ENCODE results near the gene PCDHGB4. TPM values are rescaled to one million over a fixed set of nuclear protein-coding genes. Genes with fewer than 3 reads are reported as not detected.
"Not testable (repeated sequence)": the region's sequence is repeated elsewhere in the genome, so short reads cannot be mapped to it uniquely, and the experiment has no call there.

The PCDHGB4 gene
- polyA plus RNA-seq, 4 donors: 4.3 to 6.6 (median 6.0) TPM

- DNase-seq (ENCODE audit: low read depth in 4 of 4, low spot score in 3 of 4): no peak
These were observed 35.3 kb downstream of the PCDHGB4 start for GRCh38 chr5:141422742-141423291.

GRCh38 chr5:141427783-141428426, 40.4 kb downstream of the PCDHGB4 start:
- DNase-seq (ENCODE audit: low read depth in 4 of 4, low spot score in 3 of 4): no peak

- no peak for DNase-seq (ENCODE audit: low read depth in 4 of 4, low spot score in 3 of 4)
These were observed 43.0 kb downstream of the PCDHGB4 start, which contains the start of gene PCDHGA12 for GRCh38 chr5:141430332-141431113. Gene PCDHGA12, plus strand, starts transcription at chr5:141430507. Its CDS starts 253 bp downstream, at chr5:141430760.

- no peak for DNase-seq (ENCODE audit: low read depth in 4 of 4, low spot score in 3 of 4)
These were observed 43.8 kb downstream of the PCDHGB4 start for GRCh38 chr5:141431286-141431685.

GRCh38 chr5:141432308-141432707, 44.8 kb downstream of the PCDHGB4 start:
- not testable (repeated sequence) for DNase-seq (ENCODE audit: low read depth in 4 of 4, low spot score in 3 of 4)

- DNase-seq (ENCODE audit: low read depth in 4 of 4, low spot score in 3 of 4): not testable (repeated sequence)
These were observed 45.2 kb downstream of the PCDHGB4 start for GRCh38 chr5:141432726-141433125.

GRCh38 chr5:141434006-141434405, 46.5 kb downstream of the PCDHGB4 start:
- DNase-seq (ENCODE audit: low read depth in 4 of 4, low spot score in 3 of 4): no peak

- no peak for DNase-seq (ENCODE audit: low read depth in 4 of 4, low spot score in 3 of 4)
These were observed 49.7 kb downstream of the PCDHGB4 start for GRCh38 chr5:141437221-141437620.

GRCh38 chr5:141439411-141440141, 52.1 kb downstream of the PCDHGB4 start:
- DNase-seq (ENCODE audit: low read depth in 4 of 4, low spot score in 3 of 4): no peak

Other genes with a start within 250 kb of the PCDHGB4 start
- gene PCDHB6, start 237.6 kb upstream of the PCDHGB4 start, polyA plus RNA-seq (ENCODE audit: insufficient read length in 4 of 4): 1 to 10 TPM; 3.0 to 4.0 (median 3.4) TPM
- gene PCDHB7, start 215.1 kb upstream of the PCDHGB4 start, polyA plus RNA-seq (ENCODE audit: insufficient read length in 4 of 4): 1 to 10 TPM; 4.9 to 6.2 (median 5.9) TPM
- gene PCDHB8, start 209.9 kb upstream of the PCDHGB4 start, polyA plus RNA-seq (ENCODE audit: insufficient read length in 4 of 4): 1 to 10 TPM; 1.3 to 3.9 (median 2.6) TPM
- gene PCDHB16, start 205.3 kb upstream of the PCDHGB4 start, polyA plus RNA-seq (ENCODE audit: insufficient read length in 4 of 4): 1 to 10 TPM; 3.5 to 7.7 (median 5.2) TPM
- 1 to 10 TPM; 3.2 to 6.3 (median 3.8) TPM for gene PCDHB9, start 200.5 kb upstream of the PCDHGB4 start, polyA plus RNA-seq (ENCODE audit: insufficient read length in 4 of 4)
- gene PCDHB10, start 195.3 kb upstream of the PCDHGB4 start, polyA plus RNA-seq (ENCODE audit: insufficient read length in 4 of 4): 1 to 10 TPM; 6.5 to 9.4 (median 7.7) TPM
- 1 to 10 TPM; 4.8 to 6.3 (median 5.1) TPM for gene PCDHB11, start 188.1 kb upstream of the PCDHGB4 start, polyA plus RNA-seq (ENCODE audit: insufficient read length in 4 of 4)
- gene PCDHB12, start 179.0 kb upstream of the PCDHGB4 start, polyA plus RNA-seq (ENCODE audit: insufficient read length in 4 of 4): 1 to 10 TPM; 4.6 to 6.5 (median 5.5) TPM
- 1 to 10 TPM; 5.6 to 6.8 (median 6.3) TPM for gene PCDHB13, start 173.8 kb upstream of the PCDHGB4 start, polyA plus RNA-seq (ENCODE audit: insufficient read length in 4 of 4)
- gene PCDHB14, start 164.4 kb upstream of the PCDHGB4 start, polyA plus RNA-seq (ENCODE audit: insufficient read length in 4 of 4): 10 to 100 TPM in 1 of 4 donors, 1 to 10 TPM in 3; 8.1 to 11.2 (median 8.8) TPM
- 10 to 100 TPM; 14.7 to 17.0 (median 16.0) TPM for gene PCDHB15, start 142.3 kb upstream of the PCDHGB4 start, polyA plus RNA-seq (ENCODE audit: insufficient read length in 4 of 4)
- gene SLC25A2, start 83.6 kb upstream of the PCDHGB4 start, polyA plus RNA-seq (ENCODE audit: insufficient read length in 4 of 4): under 1 TPM in 1 of 4 donors, not detected in 3; 0.04 TPM
- 100 to 1,000 TPM; 146 to 183 (median 171) TPM for gene TAF7, start 66.9 kb upstream of the PCDHGB4 start, polyA plus RNA-seq (ENCODE audit: insufficient read length in 4 of 4)
- gene PCDHGA1, start 57.2 kb upstream of the PCDHGB4 start, polyA plus RNA-seq (ENCODE audit: insufficient read length in 4 of 4): 1 to 10 TPM in 2 of 4 donors, under 1 TPM in 2; 0.74 to 1.3 (median 0.96) TPM
- gene PCDHGA2, start 48.9 kb upstream of the PCDHGB4 start, polyA plus RNA-seq (ENCODE audit: insufficient read length in 4 of 4): 1 to 10 TPM; 5.8 to 7.7 (median 6.1) TPM
- 1 to 10 TPM; 2.2 to 4.2 (median 3.1) TPM for gene PCDHGA3, start 43.9 kb upstream of the PCDHGB4 start, polyA plus RNA-seq (ENCODE audit: insufficient read length in 4 of 4)
- gene PCDHGB1, start 37.6 kb upstream of the PCDHGB4 start, polyA plus RNA-seq (ENCODE audit: insufficient read length in 4 of 4): 1 to 10 TPM; 1.3 to 2.4 (median 2.0) TPM
- gene PCDHGA4, start 32.7 kb upstream of the PCDHGB4 start, polyA plus RNA-seq (ENCODE audit: insufficient read length in 4 of 4): 1 to 10 TPM; 2.3 to 3.1 (median 2.5) TPM
- gene PCDHGB2, start 27.7 kb upstream of the PCDHGB4 start, polyA plus RNA-seq (ENCODE audit: insufficient read length in 4 of 4): 1 to 10 TPM; 3.4 to 4.7 (median 3.9) TPM
- gene PCDHGA5, start 23.5 kb upstream of the PCDHGB4 start, polyA plus RNA-seq (ENCODE audit: insufficient read length in 4 of 4): 1 to 10 TPM; 2.2 to 3.0 (median 2.5) TPM
- gene PCDHGB3, start 17.5 kb upstream of the PCDHGB4 start, polyA plus RNA-seq (ENCODE audit: insufficient read length in 4 of 4): 1 to 10 TPM; 1.7 to 2.3 (median 2.0) TPM
- 1 to 10 TPM; 5.4 to 9.1 (median 6.5) TPM for gene PCDHGA6, start 13.8 kb upstream of the PCDHGB4 start, polyA plus RNA-seq (ENCODE audit: insufficient read length in 4 of 4)
- 1 to 10 TPM; 2.1 to 2.8 (median 2.2) TPM for gene PCDHGA7, start 5.0 kb upstream of the PCDHGB4 start, polyA plus RNA-seq (ENCODE audit: insufficient read length in 4 of 4)
- gene PCDHGA8, start 4.9 kb downstream of the PCDHGB4 start, polyA plus RNA-seq (ENCODE audit: insufficient read length in 4 of 4): under 1 TPM; 0.30 to 0.52 (median 0.32) TPM
- gene PCDHGB5, start 10.2 kb downstream of the PCDHGB4 start, polyA plus RNA-seq (ENCODE audit: insufficient read length in 4 of 4): 10 to 100 TPM in 1 of 4 donors, 1 to 10 TPM in 3; 9.4 to 11.0 (median 9.7) TPM
- 1 to 10 TPM; 5.5 to 6.5 (median 6.0) TPM for gene PCDHGA9, start 15.1 kb downstream of the PCDHGB4 start, polyA plus RNA-seq (ENCODE audit: insufficient read length in 4 of 4)
- gene PCDHGB6, start 20.3 kb downstream of the PCDHGB4 start, polyA plus RNA-seq (ENCODE audit: insufficient read length in 4 of 4): 1 to 10 TPM; 7.0 to 8.3 (median 8.2) TPM
- 1 to 10 TPM; 3.7 to 3.9 (median 3.9) TPM for gene PCDHGA10, start 25.3 kb downstream of the PCDHGB4 start, polyA plus RNA-seq (ENCODE audit: insufficient read length in 4 of 4)
- gene PCDHGB7, start 30.0 kb downstream of the PCDHGB4 start, polyA plus RNA-seq (ENCODE audit: insufficient read length in 4 of 4): 10 to 100 TPM; 15.4 to 16.6 (median 15.9) TPM
- gene PCDHGA11, start 33.4 kb downstream of the PCDHGB4 start, polyA plus RNA-seq (ENCODE audit: insufficient read length in 4 of 4): 1 to 10 TPM; 4.4 to 5.5 (median 4.9) TPM
- gene PCDHGA12, start 42.8 kb downstream of the PCDHGB4 start, polyA plus RNA-seq (ENCODE audit: insufficient read length in 4 of 4): 1 to 10 TPM in 3 of 4 donors, under 1 TPM in 1; 0.97 to 2.1 (median 1.7) TPM
- gene PCDHGC3, start 88.3 kb downstream of the PCDHGB4 start, polyA plus RNA-seq (ENCODE audit: insufficient read length in 4 of 4): 100 to 1,000 TPM; 105 to 128 (median 117) TPM
- gene PCDHGC4, start 97.3 kb downstream of the PCDHGB4 start, polyA plus RNA-seq (ENCODE audit: insufficient read length in 4 of 4): 1 to 10 TPM; 2.8 to 3.4 (median 3.2) TPM
- gene PCDHGC5, start 101.4 kb downstream of the PCDHGB4 start, polyA plus RNA-seq (ENCODE audit: insufficient read length in 4 of 4): under 1 TPM; 0.11 to 0.61 (median 0.34) TPM
- 10 to 100 TPM; 62.7 to 71.7 (median 70.4) TPM for gene DIAPH1, start 231.3 kb downstream of the PCDHGB4 start, polyA plus RNA-seq (ENCODE audit: insufficient read length in 4 of 4)
- 100 to 1,000 TPM in 1 of 4 donors, 10 to 100 TPM in 3; 93.3 to 102 (median 95.2) TPM for gene HDAC3, start 249.2 kb downstream of the PCDHGB4 start, polyA plus RNA-seq (ENCODE audit: insufficient read length in 4 of 4)
- gene RELL2, start 249.3 kb downstream of the PCDHGB4 start, polyA plus RNA-seq (ENCODE audit: insufficient read length in 4 of 4): 1 to 10 TPM in 2 of 4 donors, under 1 TPM in 2; 0.73 to 1.4 (median 1.1) TPM

Measured in right renal pelvis (tissue), 4 donors.